Upper lobe of right lung (tissue), 1 donor: ENCODE results near the gene ARID3A. TPM values are rescaled to one million over a fixed set of nuclear protein-coding genes. Genes with fewer than 3 reads are reported as not detected.
A peak's percentile ranks its signal among the peaks of the same experiment; 100 is the strongest.

Experiments
- ATAC-seq: fragments of 200-7000 bp; cut with Tn5 transposase; one replicate; pipeline ENCODE4 v1.9.1; 2020; ENCODE audit warnings: mild to moderate bottlenecking, moderate library complexity
- DNase-seq: peaks from one replicate; pipeline ENCODE4 v3.0.0-alpha.2; 2020
- H3K27ac ChIP-seq: fragments of 200-600 bp; one replicate; pipeline ENCODE4 v1.8.0; 2022
- H3K27me3 ChIP-seq: fragments of 200-600 bp; one replicate; pipeline ENCODE4 v1.8.0; 2022; ENCODE audit warnings: mild to moderate bottlenecking
- H3K36me3 ChIP-seq: fragments of 200-600 bp; one replicate; pipeline ENCODE4 v1.8.0; 2022
- H3K4me1 ChIP-seq: fragments of 200-600 bp; one replicate; pipeline ENCODE4 v1.8.0; 2022
- H3K4me3 ChIP-seq: fragments of 200-600 bp; one replicate; pipeline ENCODE4 v1.8.0; 2022; ENCODE audit warnings: mild to moderate bottlenecking
- H3K9me3 ChIP-seq: fragments of 200-600 bp; one replicate; pipeline ENCODE4 v1.8.0; 2022
- CTCF ChIP-seq: fragments of 200-600 bp; IDR thresholded peaks from one replicate; pipeline ENCODE4 v1.8.0; 2022; ENCODE audit warnings: antibody characterized with exemption
- intact Hi-C: fragments of 100-400 bp; cut with DNase I; formaldehyde crosslinking; loops from one replicate; pipeline ENCODE4 v1.11.0; 2022
- total RNA-seq: library from RNA; stranded (reverse); fragmentation: NEBNext Ultra II Directional; extraction: Animal tissue kit (Norgen Biotek cat#: 25700); gene quantifications from one replicate; pipeline ENCODE4 v1.2.1, GENCODE V29; 2021
- donor health status: DM: no; HTN: yes; CAD: no; lungs with severe emphysema.

ARID3A gene
- total RNA-seq, 1 donor from 2014 or later = 16.1 TPM

GRCh38 chr19:896999-897398, 28.8 kb upstream of the ARID3A start:
- H3K27ac ChIP-seq = no peak overlapping the region
- no peak for ATAC-seq
- intact Hi-C loops = no loop called here
- no peak for TF ChIP-seq CTCF
- no peak overlapping the region for H3K4me3 ChIP-seq
- H3K27me3 ChIP-seq = no peaks in the 10 kb centered on the region
- H3K9me3 ChIP-seq = no peaks in the 10 kb centered on the region
- H3K4me1 ChIP-seq = peaks cover 3% of the 10 kb centered on the region
- DNase-seq = no peak
- peaks cover 9% of the 10 kb centered on the region for H3K36me3 ChIP-seq

DNA sequence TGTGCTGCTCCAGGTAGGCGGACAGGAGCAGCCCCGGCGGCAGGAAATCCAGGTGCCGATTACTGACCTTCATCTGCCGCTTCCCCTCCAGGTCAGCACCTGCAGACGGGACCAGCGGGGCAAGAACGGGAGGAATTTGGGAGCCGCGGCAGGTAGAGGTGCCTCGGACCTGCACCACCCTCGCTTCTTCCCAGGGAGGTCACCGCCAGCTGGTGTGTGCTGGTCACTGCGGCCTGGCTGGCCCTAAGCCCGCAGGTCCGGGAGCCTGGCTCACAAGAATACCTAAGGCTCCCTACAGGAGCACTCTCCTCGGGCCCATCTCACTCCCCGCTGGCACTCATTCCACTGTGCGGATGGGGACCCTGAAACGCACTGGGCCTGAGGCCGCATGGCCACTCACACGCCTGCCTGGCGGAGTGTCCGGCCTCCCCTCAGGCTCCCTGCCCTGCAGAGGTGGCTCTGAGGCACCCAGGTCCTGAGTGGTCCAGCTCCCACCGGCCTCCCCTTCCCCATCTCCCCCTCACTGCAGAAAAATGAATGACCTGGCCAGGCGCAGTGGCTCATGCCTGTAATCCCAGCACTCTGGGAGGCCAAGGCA, 28.3 kb upstream of the ARID3A start:
- TF ChIP-seq CTCF = no peak
- DNase-seq (no peak), ATAC-seq (no peak)
- H3K27ac ChIP-seq = no peak overlapping the region
- no peaks in the 10 kb centered on the region for H3K4me1 ChIP-seq
- H3K36me3 ChIP-seq = peaks cover 9% of the 10 kb centered on the region
- H3K27me3 ChIP-seq = no peaks in the 10 kb centered on the region
- no peaks in the 10 kb centered on the region for H3K9me3 ChIP-seq
- H3K4me3 ChIP-seq = no peak overlapping the region
- intact Hi-C loops = no loop called here

DNA sequence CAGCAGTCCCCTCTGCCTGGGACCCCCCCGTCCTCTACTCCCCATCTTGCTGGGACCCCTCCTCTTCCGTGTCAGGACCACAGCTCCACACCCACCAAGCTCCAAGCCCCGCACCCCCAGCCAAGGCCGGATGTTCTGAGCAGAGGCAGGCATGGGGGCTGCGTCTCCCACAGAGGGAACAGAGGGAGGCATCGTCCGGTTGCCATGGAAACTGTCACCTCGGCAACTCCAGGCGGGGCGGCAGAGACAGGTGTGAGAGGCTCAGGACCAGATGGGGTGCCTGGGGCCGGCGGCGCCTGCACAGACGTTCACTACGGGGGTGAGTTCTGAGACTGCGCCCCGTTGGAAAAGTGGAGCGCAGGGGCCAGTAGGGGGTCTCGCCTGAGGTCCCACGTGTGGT, 27.2 kb upstream of the ARID3A start:
- Histone ChIP-seq H3K4me3 (no peak overlapping the region), H3K27me3 (no peaks in the 10 kb centered on the region), H3K27ac (no peak overlapping the region), H3K36me3 (peaks cover 9% of the 10 kb centered on the region), H3K4me1 (no peaks in the 10 kb centered on the region), H3K9me3 (no peaks in the 10 kb centered on the region)
- DNase-seq = no peak
- ATAC-seq = no peak
- intact Hi-C loops = no loop called here
- no peak for TF ChIP-seq CTCF

GRCh38 chr19:899336-900042, 26.3 kb upstream of the ARID3A start:
- no peak for TF ChIP-seq CTCF
- no peak overlapping the region for H3K27ac ChIP-seq
- no peaks in the 10 kb centered on the region for H3K4me1 ChIP-seq
- DNase-seq (no peak), ATAC-seq (no peak)
- no peak overlapping the region for H3K4me3 ChIP-seq
- H3K9me3 ChIP-seq = no peaks in the 10 kb centered on the region
- no peaks in the 10 kb centered on the region for H3K27me3 ChIP-seq
- peaks cover 9% of the 10 kb centered on the region for H3K36me3 ChIP-seq
- intact Hi-C loops = no loop called here

DNA sequence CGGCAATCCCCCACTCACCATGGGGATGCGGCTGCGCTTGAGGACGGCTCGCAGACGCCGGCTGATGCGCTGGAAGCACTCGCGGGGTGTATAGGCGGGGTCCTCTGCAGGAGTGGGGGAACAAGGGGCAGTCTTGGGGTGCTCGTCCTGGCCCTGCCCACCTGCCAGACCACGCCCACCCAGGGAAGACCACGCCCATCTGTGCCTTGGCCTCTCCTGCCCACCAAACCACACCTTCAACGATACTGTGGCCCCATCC, 25.9 kb upstream of the ARID3A start:
- H3K27me3 ChIP-seq = no peaks in the 10 kb centered on the region

More for the DNA sequence above, 25.9 kb upstream of the ARID3A start:
- Histone ChIP-seq H3K4me3 (no peak overlapping the region), H3K9me3 (no peaks in the 10 kb centered on the region), H3K27ac (no peak overlapping the region), H3K36me3 (peaks cover 9% of the 10 kb centered on the region), H3K4me1 (no peaks in the 10 kb centered on the region)
- ATAC-seq = peak; percentile 4
- intact Hi-C loops = no loop called here
- no peak for DNase-seq
- TF ChIP-seq CTCF = no peak
